A673 (cell line): ENCODE data around the gene KCND3. TPM values are rescaled to one million over a fixed set of nuclear protein-coding genes. Genes with fewer than 3 reads are reported as not detected.
A peak's percentile ranks its signal among the peaks of the same experiment; 100 is the strongest.

ENCODE experiments used
- BruUV-seq: library from RNA; stranded (reverse); fragments of 400-500 nt; replicated peaks from 2 replicates; lab custom pipeline; 2021; lab: Mats Ljungman, UMichigan
- CTCF ChIA-PET: fragments of 300-600 bp; sonication (Branson Sonifier 250); formaldehyde crosslinking; loops from one replicate; lab custom pipeline; 2022; ENCODE audit warnings: antibody characterized with exemption; lab: Charles Lee
- POLR2A ChIA-PET: fragments of 300-600 bp; sonication (Branson Sonifier 250); formaldehyde crosslinking; loops from one replicate; lab custom pipeline; 2022; ENCODE audit warnings: antibody characterized with exemption; ENCODE audit not compliant: low non-redundant PET; lab: Charles Lee
- DNase-seq: peaks from one replicate; pipeline ENCODE4 v3.0.0-alpha.2; 2015; ENCODE audit warnings: low spot score
- H3K27ac ChIP-seq: fragments of 200-600 bp; sonication (generic); 2 replicates; pipeline ENCODE4 v1.5.1; 2016; ENCODE audit warnings: mixed run types, low read depth, mild to moderate bottlenecking, mixed read lengths, antibody characterized with exemption, low read length; ENCODE audit not compliant: poor library complexity, severe bottlenecking
- H3K27me3 ChIP-seq: fragments of 200-600 bp; sonication (generic); replicated peaks from 2 replicates; pipeline ENCODE4 v1.6.1; 2017; ENCODE audit warnings: mixed run types, low read depth, mild to moderate bottlenecking, mixed read lengths, antibody characterized with exemption, low read length; ENCODE audit not compliant: insufficient read depth, poor library complexity
- H3K36me3 ChIP-seq: fragments of 200-600 bp; sonication (generic); 2 replicates; pipeline ENCODE4 v1.6.1; 2016; ENCODE audit warnings: mixed run types, mild to moderate bottlenecking, mixed read lengths, antibody characterized with exemption, low read length; ENCODE audit not compliant: insufficient read depth, poor library complexity, severe bottlenecking
- H3K4me1 ChIP-seq: fragments of 200-600 bp; sonication (generic); 2 replicates; pipeline ENCODE4 v1.6.1; 2017; ENCODE audit warnings: mixed run types, mild to moderate bottlenecking, mixed read lengths, antibody characterized with exemption, low read length; ENCODE audit not compliant: insufficient read depth, poor library complexity, severe bottlenecking
- H3K4me3 ChIP-seq: fragments of 200-600 bp; sonication (generic); 2 replicates; pipeline ENCODE4 v1.5.1; 2016; ENCODE audit warnings: low read depth, mixed run types, mild to moderate bottlenecking, mixed read lengths, low read length; ENCODE audit not compliant: poor library complexity, severe bottlenecking
- H3K9me3 ChIP-seq: fragments of 200-600 bp; sonication (generic); 2 replicates; pipeline ENCODE4 v1.6.1; 2016; ENCODE audit warnings: mixed run types, low read depth, mild to moderate bottlenecking, mixed read lengths, antibody characterized with exemption, low read length; ENCODE audit not compliant: poor library complexity, severe bottlenecking
- CTCF ChIP-seq: fragments of 300-800, 200-600 bp; sonication (generic); conservative IDR thresholded peaks from 2 replicates; pipeline ENCODE4 v1.5.1; 2017; ENCODE audit warnings: low read depth, mild to moderate bottlenecking, antibody characterized with exemption, low read length, moderate library complexity, mixed read lengths
- EZH2 ChIP-seq: fragments of 200-600 bp; sonication (generic); IDR thresholded peaks from 2 replicates; pipeline ENCODE4 v1.6.1; 2017; ENCODE audit warnings: borderline replicate concordance, low read depth, mild to moderate bottlenecking, mixed read lengths, antibody characterized with exemption, low read length; ENCODE audit not compliant: poor library complexity, severe bottlenecking
- intact Hi-C: fragments of 100-400 bp; cut with micrococcal nuclease; formaldehyde crosslinking; loops from one replicate; pipeline ENCODE4 v1.10.0; 2022; ENCODE audit not compliant: unreplicated experiment
- total RNA-seq: library from RNA; stranded (reverse); gene quantifications from 2 replicates; pipeline ENCODE4 v1.2.3, GENCODE V29; 2021

Gene KCND3
- total RNA-seq, 1 experiment from 2014 or later = not detected

- POLR2A ChIA-PET = no interaction called here
- H3K36me3 ChIP-seq = no peaks in the 10 kb centered on the region
- peak overlapping the region; percentile 8 for H3K27ac ChIP-seq
- no TSS peak for BruUV-seq
- no peaks in the 10 kb centered on the region for H3K9me3 ChIP-seq
- DNase-seq = no peak
- H3K27me3 ChIP-seq = no peaks in the 10 kb centered on the region
- no peak overlapping the region for H3K4me3 ChIP-seq
- intact Hi-C loops = loop anchor here (1.0 kb wide), 1 partner anchor 13 kb away; no protein-coding TSS in a partner anchor
- CTCF ChIA-PET = no interaction called here
- TF ChIP-seq EZH2 (no peak), CTCF (no peak)
- H3K4me1 ChIP-seq = peaks cover 46% of the 10 kb centered on the region
Observed at GRCh38 chr1:111733183-111733991, 256.1 kb downstream of the KCND3 start.

- Histone ChIP-seq H3K4me1 (peaks cover 41% of the 10 kb centered on the region), H3K36me3 (no peaks in the 10 kb centered on the region), H3K27me3 (no peaks in the 10 kb centered on the region), H3K9me3 (no peaks in the 10 kb centered on the region), H3K27ac (no peak overlapping the region), H3K4me3 (no peak overlapping the region)
- POLR2A ChIA-PET = no interaction called here
- no TSS peak for BruUV-seq
- CTCF ChIA-PET = no interaction called here
- TF ChIP-seq CTCF (no peak), EZH2 (no peak)
- DNase-seq = no peak
- intact Hi-C loops = loop anchor here (1.0 kb wide), 1 partner anchor 12 kb away; no protein-coding TSS in a partner anchor
Observed at GRCh38 chr1:111732718-111733117, 256.8 kb downstream of the KCND3 start.

- no peaks in the 10 kb centered on the region for H3K36me3 ChIP-seq
- POLR2A ChIA-PET = no interaction called here
- TF ChIP-seq CTCF = no peak
- no peak for TF ChIP-seq EZH2
- H3K4me1 ChIP-seq = peaks cover 33% of the 10 kb centered on the region
- DNase-seq = no peak
- CTCF ChIA-PET = no interaction called here
- BruUV-seq = no TSS peak
- no peaks in the 10 kb centered on the region for H3K9me3 ChIP-seq
- no peak overlapping the region for H3K4me3 ChIP-seq
- H3K27ac ChIP-seq = no peak overlapping the region
- H3K27me3 ChIP-seq = no peaks in the 10 kb centered on the region
- intact Hi-C loops = no loop called here
Observed at GRCh38 chr1:111731956-111732355, 257.5 kb downstream of the KCND3 start.
